BLaER1 treated with 17β-estradiol and CSF1 and Interleukin-3, amounts not matched to agents 10 nM and 100 nM (cell line): ENCODE data around the gene CDK19.

Experiments used
- H3K27ac ChIP-seq, 11 experiments: shearing (Covaris generic); formaldehyde crosslinking; 2 replicates each; pipeline ENCODE4 v1.8.1; 2022
- H3K27me3 ChIP-seq, 11 experiments: shearing (Covaris generic); formaldehyde crosslinking; 2 replicates each; pipeline ENCODE4 v1.8.1; 2022
- H3K36me3 ChIP-seq, 11 experiments: shearing (Covaris generic); formaldehyde crosslinking; 2 replicates each; pipeline ENCODE4 v1.8.1; 2022
- H3K4me1 ChIP-seq, 10 experiments: shearing (Covaris generic); formaldehyde crosslinking; 2 replicates each; pipeline ENCODE4 v1.8.1; 2022
- H3K4me2 ChIP-seq, 11 experiments: shearing (Covaris generic); formaldehyde crosslinking; 2 replicates each; pipeline ENCODE4 v1.8.1; 2022
- H3K4me3 ChIP-seq, 10 experiments: shearing (Covaris generic); formaldehyde crosslinking; 2 replicates each; pipeline ENCODE4 v1.8.1; 2022
- H3K9ac ChIP-seq, 11 experiments: shearing (Covaris generic); formaldehyde crosslinking; 2 replicates each; pipeline ENCODE4 v1.8.1; 2022
- H3K9me3 ChIP-seq, 11 experiments: shearing (Covaris generic); formaldehyde crosslinking; replicated peaks in 1 of 11; 2 replicates each; pipeline ENCODE4 v1.8.1; 2022
- H4K20me1 ChIP-seq, 11 experiments: shearing (Covaris generic); formaldehyde crosslinking; 2 replicates each; pipeline ENCODE4 v1.8.1; 2022
- Cebpa-rat ChIP-seq, 11 experiments: shearing (Covaris generic); IDR thresholded peaks; 2 replicates each; pipeline ENCODE4 v1.8.1; 2022

The CDK19 gene

DNA sequence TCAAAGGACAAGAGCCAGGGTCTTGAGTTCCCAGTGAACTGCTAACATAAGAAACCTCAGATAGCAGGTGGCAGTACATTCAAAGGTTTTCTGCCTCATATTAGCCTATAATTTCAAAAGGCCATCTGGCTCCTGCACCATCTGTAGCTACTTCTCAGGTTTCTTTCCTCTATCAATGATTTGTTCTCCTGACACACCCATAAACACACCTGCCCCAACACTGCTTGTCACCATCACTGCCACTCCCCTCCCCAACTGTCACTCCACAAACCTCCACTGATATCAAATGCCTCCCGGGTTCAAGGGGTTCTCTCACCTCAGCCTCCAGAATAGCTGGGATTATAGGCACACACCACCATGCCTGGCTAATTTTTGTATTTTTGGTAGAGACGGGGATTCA is 186.1 kb downstream of the CDK19 start:
- H3K36me3 ChIP-seq, result peaks cover 23 to 92% (median 69%) of the 10 kb centered on the region in 11 experiments; a peak in 21 of 22 replicates
- H3K9ac ChIP-seq, result no peak overlapping the region
- H3K4me1 ChIP-seq, result no peaks in the 10 kb centered on the region
- H4K20me1 ChIP-seq, result no peaks in the 10 kb centered on the region
- H3K4me3 ChIP-seq, result no peak overlapping the region
- no peak overlapping the region for H3K27ac ChIP-seq
- no peak for TF ChIP-seq Cebpa-rat (IDR thresholded peaks at IDR 0.05)
- H3K9me3 ChIP-seq, result no peaks in the 10 kb centered on the region
- no peak overlapping the region for H3K4me2 ChIP-seq
- H3K27me3 ChIP-seq, result no peaks in the 10 kb centered on the region

DNA sequence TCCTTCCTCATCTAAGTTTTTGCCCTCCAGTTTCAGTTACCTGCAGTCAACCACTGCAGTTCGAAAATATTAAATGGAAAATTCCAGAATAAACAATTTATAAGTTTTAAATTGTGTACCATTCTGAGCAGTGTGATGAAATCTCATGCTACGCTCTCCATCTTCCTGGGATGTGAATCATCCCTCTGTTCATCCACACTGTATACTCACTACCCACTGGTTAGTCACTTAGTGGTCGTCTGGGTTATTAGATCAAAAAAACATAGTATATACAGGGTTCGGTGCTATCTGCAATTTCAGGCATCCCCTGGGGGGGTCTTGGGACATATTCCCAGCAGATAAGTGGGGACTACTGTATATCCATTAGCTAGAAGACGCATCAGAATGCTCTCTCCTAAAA is 186.9 kb downstream of the CDK19 start:
- no peaks in the 10 kb centered on the region for H3K4me1 ChIP-seq
- H3K9me3 ChIP-seq, result no peaks in the 10 kb centered on the region
- no peaks in the 10 kb centered on the region for H4K20me1 ChIP-seq
- no peak overlapping the region for H3K27ac ChIP-seq
- H3K9ac ChIP-seq, result no peak overlapping the region
- H3K27me3 ChIP-seq, result no peaks in the 10 kb centered on the region
- H3K36me3 ChIP-seq, result peaks cover 25 to 94% (median 70%) of the 10 kb centered on the region in 11 experiments
- no peak overlapping the region for H3K4me3 ChIP-seq
- H3K4me2 ChIP-seq, result no peak overlapping the region
- TF ChIP-seq Cebpa-rat (IDR thresholded peaks at IDR 0.05), result no peak

DNA sequence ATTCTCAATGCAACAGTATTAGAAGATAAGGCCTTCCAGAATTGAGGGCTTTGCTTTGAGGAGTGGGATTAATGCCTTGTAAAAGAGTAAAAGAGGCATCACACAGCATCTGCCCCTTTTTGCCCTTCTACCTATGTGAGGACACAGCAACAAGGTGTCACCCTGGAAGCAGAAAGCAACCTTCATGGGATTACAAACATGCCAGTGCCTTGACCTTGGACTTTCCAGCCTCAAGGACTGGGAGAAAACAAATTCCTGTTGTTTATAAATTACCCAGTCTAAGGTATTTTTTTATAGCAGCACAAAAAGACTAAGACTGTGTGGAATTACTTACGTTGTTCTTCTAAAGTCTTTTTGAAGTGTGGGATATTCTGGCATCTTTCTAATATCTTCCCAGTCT is 188.8 kb downstream of the CDK19 start:
- no peak for TF ChIP-seq Cebpa-rat (IDR thresholded peaks at IDR 0.05)
- H3K9ac ChIP-seq, result no peak overlapping the region
- peaks cover 44 to 94% (median 72%) of the 10 kb centered on the region in 11 experiments for H3K36me3 ChIP-seq
- no peak overlapping the region for H3K4me2 ChIP-seq
- no peaks in the 10 kb centered on the region for H3K9me3 ChIP-seq
- no peak overlapping the region for H3K27ac ChIP-seq
- H3K4me1 ChIP-seq, result no peaks in the 10 kb centered on the region
- H3K27me3 ChIP-seq, result no peaks in the 10 kb centered on the region
- no peak overlapping the region for H3K4me3 ChIP-seq
- no peaks in the 10 kb centered on the region for H4K20me1 ChIP-seq

DNA sequence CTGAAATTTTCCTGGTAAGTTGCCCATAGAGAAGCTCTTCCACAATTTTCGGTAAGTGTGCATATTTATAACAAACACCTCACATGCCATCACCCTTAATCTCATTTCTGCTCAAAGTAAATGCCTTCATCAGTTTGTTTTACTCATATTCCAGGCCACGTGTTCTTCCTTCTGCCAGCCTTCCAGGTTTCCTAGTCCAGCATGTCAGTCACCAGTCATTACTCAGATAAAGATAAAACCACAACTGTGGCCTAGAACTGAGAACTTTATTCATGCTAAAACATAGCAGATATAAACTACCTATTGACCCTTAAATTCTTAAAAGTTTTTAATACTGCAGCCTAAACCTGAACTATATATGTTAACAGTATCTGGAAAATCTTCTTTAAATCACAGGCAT is 189.4 kb downstream of the CDK19 start:
- H3K4me1 ChIP-seq, result no peaks in the 10 kb centered on the region
- no peaks in the 10 kb centered on the region for H3K9me3 ChIP-seq
- no peaks in the 10 kb centered on the region for H4K20me1 ChIP-seq
- H3K9ac ChIP-seq, result no peak overlapping the region
- no peak overlapping the region for H3K27ac ChIP-seq
- H3K36me3 ChIP-seq, result peaks cover 49 to 95% (median 76%) of the 10 kb centered on the region in 11 experiments
- H3K4me2 ChIP-seq, result no peak overlapping the region
- TF ChIP-seq Cebpa-rat (IDR thresholded peaks at IDR 0.05), result no peak
- H3K4me3 ChIP-seq, result no peak overlapping the region
- H3K27me3 ChIP-seq, result no peaks in the 10 kb centered on the region

DNA sequence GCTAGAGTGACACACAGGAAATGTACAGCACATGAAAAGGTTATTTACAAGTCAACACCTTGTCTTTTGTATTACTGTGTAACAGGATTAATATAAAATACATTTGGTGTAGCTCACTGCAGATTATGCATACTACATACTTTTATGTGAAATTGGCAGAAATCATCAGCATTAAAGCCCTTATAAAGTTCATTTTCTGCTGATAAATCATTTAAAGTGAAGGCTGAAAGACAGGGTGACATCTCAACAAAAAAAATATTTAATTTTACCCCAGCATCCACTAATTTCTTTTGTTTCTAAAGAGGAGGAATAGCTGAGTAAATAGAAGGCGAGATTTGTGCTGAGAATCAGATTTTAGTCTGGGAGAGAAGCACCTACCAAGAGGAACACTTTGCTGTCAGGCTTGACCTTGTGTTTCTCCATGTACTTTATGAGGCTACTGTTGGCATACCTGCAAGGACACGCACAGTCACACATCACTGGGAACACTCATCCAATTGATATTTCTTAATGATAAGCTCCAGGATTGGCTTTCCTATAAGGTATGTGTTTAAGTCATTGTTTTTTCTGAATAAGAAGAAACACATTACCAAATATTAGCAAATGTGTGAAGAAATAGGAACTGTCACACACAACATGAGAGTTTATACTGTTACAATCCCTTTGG is 192.2 kb downstream of the CDK19 start:
- H3K27ac ChIP-seq, result no peak overlapping the region

DNA sequence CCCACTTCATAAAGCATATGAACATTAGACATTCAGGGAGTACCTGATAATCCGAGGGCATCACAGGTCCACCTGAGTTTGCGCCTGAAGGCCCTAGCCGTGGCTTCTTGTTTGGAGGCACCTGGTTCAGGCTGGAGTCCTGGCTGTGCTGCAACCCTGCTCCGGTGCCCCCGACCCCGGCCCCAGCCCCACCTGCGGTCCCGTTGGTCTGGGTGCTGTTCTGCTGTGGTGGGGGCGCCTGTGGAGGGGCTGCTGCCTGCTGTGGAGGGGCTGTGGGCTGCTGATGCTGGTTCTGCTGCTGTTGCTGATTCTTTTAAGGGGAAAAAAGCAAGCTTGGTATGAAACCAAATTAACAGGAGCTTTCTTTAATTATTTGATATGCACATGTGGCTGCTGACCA is 194.2 kb downstream of the CDK19 start:
- H3K36me3 ChIP-seq, result peaks cover 68 to 95% (median 82%) of the 10 kb centered on the region in 11 experiments
- peaks cover 0 to 12% (median 6%) of the 10 kb centered on the region in 10 experiments; a peak in 12 of 20 replicates for H3K4me1 ChIP-seq
- H3K4me3 ChIP-seq, result no peak overlapping the region
- TF ChIP-seq Cebpa-rat (IDR thresholded peaks at IDR 0.05), result no peak
- no peaks in the 10 kb centered on the region for H3K27me3 ChIP-seq
- no peak overlapping the region for H3K27ac ChIP-seq
- H3K4me2 ChIP-seq, result no peak overlapping the region
- no peak overlapping the region for H3K9ac ChIP-seq
- no peaks in the 10 kb centered on the region for H4K20me1 ChIP-seq
- no peaks in the 10 kb centered on the region for H3K9me3 ChIP-seq

More for the DNA sequence above, 192.2 kb downstream of the CDK19 start:
- TF ChIP-seq Cebpa-rat (IDR thresholded peaks at IDR 0.05), result no peak
- no peak overlapping the region for H3K4me3 ChIP-seq
- H3K4me2 ChIP-seq, result no peak overlapping the region
- H3K9ac ChIP-seq, result no peak overlapping the region
- no peaks in the 10 kb centered on the region for H4K20me1 ChIP-seq
- H3K9me3 ChIP-seq, result no peaks in the 10 kb centered on the region
- H3K36me3 ChIP-seq, result peaks cover 68 to 95% (median 79%) of the 10 kb centered on the region in 11 experiments
- no peaks in the 10 kb centered on the region for H3K27me3 ChIP-seq
- no peaks in the 10 kb centered on the region for H3K4me1 ChIP-seq

DNA sequence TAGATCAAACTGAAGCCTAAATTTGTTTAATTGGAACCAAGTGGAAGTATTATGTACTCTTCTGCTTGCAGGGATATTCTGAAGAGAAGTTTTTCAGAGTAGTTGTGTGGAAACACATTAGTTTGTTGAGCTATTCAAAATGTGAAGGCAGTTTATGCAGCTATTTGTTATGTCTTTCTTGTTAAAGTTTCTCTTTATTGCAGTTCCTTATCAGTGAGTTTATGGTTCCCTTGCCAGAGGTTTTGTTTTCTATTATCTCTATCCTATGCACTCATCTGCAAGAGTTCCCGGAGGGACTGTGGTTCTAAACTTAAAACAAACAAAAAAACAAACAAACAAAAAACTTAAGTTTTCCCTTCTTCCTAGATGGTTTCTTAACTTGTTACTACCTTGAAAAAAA is 195.2 kb downstream of the CDK19 start:
- H3K36me3 ChIP-seq, result peaks cover 68 to 95% (median 84%) of the 10 kb centered on the region in 11 experiments
- H3K4me1 ChIP-seq, result peaks cover 0 to 12% (median 6%) of the 10 kb centered on the region in 10 experiments; a peak in 12 of 20 replicates
- H3K4me3 ChIP-seq, result no peak overlapping the region
- no peaks in the 10 kb centered on the region for H3K9me3 ChIP-seq
- H3K4me2 ChIP-seq, result no peak overlapping the region
- H4K20me1 ChIP-seq, result no peaks in the 10 kb centered on the region
- no peak overlapping the region for H3K9ac ChIP-seq
- H3K27me3 ChIP-seq, result no peaks in the 10 kb centered on the region
- no peak overlapping the region for H3K27ac ChIP-seq
- TF ChIP-seq Cebpa-rat (IDR thresholded peaks at IDR 0.05), result no peak

DNA sequence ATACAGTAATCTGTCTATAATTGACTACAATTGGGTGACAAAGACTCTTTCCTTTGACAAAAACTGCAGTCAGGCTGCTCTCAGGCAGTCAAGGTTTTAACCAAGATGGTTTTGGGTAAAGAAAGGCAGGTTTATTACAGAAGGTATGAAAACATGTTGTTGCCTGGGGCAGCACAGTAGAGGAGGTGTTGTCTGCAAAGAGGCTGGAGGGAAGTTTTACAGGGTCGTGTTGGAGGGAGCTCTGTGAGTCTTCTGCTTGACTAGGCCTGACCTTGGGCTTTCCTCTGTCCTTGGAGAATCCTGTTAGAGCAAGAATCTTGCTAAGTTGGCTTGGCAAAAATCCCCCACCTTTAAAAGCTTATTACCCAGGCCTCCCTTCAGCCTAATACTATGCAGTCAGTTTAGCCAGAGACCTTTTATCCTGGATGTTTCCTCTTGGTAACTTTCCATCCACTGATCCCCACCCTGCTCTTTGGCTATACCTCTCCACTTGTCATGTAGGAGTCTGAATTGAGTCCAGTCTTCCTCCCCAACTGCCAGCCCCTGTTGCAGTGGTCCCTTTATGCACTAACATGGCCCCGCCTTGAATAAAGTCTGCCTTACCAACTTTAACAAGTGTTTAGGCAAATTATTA is 195.9 kb downstream of the CDK19 start:
- Histone ChIP-seq H3K9me3 (no peaks in the 10 kb centered on the region), H3K4me3 (no peak overlapping the region), H3K4me2 (no peak overlapping the region), H3K27ac (no peak overlapping the region), H3K9ac (no peak overlapping the region), H3K36me3 (peaks cover 69 to 95% (median 85%) of the 10 kb centered on the region in 11 experiments), H3K4me1 (peaks cover 0 to 12% (median 6%) of the 10 kb centered on the region in 10 experiments; a peak in 12 of 20 replicates), H3K27me3 (no peaks in the 10 kb centered on the region), H4K20me1 (no peaks in the 10 kb centered on the region)
- TF ChIP-seq Cebpa-rat (IDR thresholded peaks at IDR 0.05), result no peak

DNA sequence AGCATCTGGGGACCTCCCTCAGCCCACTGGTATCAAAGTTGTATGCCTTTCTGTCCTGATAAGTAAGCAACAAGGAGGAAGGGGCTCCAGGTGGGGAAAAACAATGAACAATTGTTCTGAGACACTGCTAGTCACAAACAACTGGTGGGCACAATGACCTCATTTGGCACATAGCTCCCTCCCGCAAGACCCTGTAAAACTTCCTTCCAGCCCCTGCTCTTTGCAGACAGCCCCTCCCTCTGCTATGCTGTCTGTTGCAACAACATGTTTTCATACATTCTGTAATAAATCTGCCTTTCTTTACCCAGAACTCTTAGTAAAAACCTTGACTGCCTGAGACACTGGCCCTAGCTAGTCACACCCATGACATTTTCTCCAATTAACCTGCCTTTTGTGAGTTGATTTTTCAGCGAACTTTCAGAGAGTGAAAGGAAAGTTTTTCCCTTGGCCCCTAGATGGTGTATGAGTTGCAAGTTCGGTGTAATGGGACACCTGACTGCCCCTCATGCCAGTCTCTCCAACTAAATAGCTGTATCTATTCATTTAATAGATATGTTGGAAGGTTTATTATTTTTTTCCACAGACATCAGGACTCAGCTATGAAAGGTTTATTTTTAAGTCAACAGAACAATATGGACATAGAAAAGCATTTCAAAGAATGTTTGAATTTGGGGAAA is 196.5 kb downstream of the CDK19 start:
- Histone ChIP-seq H3K9ac (no peak overlapping the region), H3K4me3 (no peak overlapping the region), H3K4me1 (peaks cover 0 to 12% (median 6%) of the 10 kb centered on the region in 10 experiments; a peak in 12 of 20 replicates), H4K20me1 (no peaks in the 10 kb centered on the region), H3K4me2 (no peak overlapping the region), H3K27me3 (no peaks in the 10 kb centered on the region), H3K36me3 (peaks cover 75 to 97% (median 91%) of the 10 kb centered on the region in 11 experiments), H3K9me3 (no peaks in the 10 kb centered on the region), H3K27ac (no peak overlapping the region)
- no peak for TF ChIP-seq Cebpa-rat (IDR thresholded peaks at IDR 0.05)
